GM21529 (cell line): ENCODE results near the gene GJC1.

ENCODE experiments used
- ATAC-seq: cut with Tn5 transposase; IDR thresholded peaks from one replicate; pipeline ENCODE4 v1.9.1; 2021; ENCODE audit not compliant: unreplicated experiment

Gene GJC1

DNA sequence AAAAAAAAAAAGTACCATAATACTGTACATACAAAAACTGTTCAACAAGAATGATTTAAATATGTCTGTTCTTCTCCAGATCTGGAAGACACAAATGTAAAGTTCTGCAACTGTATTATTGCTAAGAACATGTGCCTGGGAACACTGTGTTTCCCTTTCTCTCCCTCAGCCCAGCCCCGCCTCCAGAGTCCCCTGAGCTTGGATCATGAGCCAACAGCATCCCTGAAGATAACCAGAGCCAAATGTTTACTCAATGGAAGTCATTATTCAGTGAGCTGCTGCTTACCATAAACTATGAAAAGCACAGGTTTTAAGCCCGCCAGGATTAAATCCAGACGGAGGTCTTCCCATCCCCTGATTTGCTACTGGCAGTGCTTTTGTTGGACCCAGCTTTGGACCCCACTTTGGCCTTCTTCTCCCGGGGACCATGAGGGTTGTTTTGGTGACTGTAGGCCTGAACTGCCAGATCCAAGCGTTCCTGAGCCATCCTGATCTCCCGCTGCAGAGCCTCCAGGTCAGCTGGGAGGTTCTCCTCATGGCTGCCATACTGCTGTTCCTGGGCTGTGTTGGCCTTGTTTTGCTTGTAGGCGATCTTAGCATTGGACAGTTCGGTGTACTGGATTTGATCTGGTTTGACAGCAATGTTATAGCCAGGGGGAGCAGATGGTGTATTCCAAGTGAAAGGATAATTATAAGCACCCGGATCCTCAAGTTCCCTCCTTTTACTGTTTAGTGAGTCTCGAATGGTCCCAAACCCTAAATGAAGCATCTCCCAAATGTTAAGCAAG, 25.6 kb downstream of the GJC1 start:
- no peak for ATAC-seq

DNA sequence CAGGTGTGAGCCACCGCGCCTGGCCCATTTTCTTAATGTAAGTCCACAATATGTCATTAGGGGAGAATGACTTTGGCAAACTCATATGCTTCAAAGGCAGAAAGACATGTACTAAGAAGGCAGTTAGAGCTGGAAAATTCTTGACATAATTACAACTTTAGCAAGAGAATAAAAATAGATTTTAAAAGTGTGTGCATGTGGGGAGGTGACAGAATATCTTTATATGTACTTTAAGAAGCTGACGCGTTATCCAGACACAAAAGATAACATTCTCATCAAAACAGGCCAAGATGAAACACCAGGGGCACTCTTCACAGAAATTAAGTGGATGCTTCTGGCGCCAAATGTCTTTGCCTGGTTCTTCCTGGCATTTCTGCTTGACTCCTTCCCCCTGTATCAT, 28.2 kb downstream of the GJC1 start:
- no peak for ATAC-seq

DNA sequence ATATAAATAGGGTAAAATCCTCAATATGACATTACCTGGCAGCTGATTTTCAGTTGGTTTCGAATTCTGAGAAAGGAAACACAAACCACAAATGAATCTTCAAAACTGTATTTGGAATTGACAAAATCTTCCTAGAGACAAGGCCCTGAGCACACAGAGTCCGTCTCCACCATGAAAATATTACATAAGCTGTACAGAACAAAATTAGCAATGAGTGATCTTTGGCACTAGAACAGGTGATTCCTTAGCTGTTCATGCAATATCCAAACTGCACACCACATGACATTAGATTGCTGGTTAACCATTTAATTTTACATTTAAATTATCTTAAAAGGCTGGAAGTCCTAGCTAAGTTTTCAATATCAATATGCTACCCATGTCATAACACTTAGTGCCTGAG, 31.7 kb downstream of the GJC1 start:
- ATAC-seq: no peak

DNA sequence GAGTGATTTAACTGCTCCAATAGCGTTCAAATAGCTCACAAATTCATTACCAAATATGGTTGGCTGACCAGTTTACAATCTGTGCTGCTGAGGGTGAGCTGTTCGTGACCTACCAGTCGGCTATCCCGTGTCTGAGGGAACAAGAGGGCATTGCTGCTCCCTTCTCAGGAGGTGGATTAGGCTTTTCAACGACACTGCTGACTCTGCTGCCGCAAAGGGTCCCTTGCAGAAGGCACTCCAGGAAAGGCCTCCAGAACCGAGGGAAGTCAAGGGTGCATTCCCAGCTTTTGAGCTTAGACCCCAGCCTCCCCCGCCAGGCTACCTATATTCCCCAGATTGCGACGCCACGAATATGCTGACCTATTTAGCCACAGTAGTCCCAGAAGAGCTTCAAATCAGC, 32.3 kb downstream of the GJC1 start:
- ATAC-seq: no peak

DNA sequence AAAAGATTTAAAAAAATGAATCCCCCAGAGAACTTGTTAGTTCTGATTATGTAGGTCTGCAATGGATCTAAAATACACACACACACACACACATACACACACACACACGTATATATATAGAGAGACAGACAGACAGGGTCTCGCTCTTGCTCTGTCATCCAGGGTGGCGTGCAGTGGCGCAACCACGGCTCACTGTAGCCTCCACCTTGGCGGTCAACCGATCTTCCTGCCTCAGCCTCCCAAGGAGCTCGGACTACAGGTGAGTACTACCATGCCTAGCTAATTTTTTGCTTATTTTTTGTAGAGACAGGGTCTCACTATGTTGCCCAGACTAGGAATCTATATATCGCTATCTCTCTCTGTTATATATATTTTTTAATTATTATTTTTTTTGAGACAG, 33.4 kb downstream of the GJC1 start:
- ATAC-seq: no peak

DNA sequence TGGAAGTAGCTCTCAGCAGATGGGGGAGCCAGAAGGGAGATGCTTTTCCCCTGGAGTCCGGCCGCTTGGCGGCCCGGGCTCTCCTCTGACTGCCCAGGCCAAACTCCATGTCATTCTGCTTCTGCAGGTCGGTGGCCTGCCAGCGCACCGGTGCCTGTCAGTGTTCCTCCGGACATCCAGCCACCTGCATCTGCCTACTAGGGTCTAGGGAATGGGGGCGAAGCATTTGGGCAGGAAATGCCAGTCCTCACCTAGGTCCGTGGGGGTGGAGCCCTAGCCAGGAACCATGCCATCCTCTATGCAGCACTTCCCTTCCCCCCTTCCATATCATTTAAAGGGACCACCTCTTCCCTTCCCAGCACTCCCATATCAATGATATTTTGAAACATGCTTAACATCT, 34.2 kb downstream of the GJC1 start:
- no peak for ATAC-seq

DNA sequence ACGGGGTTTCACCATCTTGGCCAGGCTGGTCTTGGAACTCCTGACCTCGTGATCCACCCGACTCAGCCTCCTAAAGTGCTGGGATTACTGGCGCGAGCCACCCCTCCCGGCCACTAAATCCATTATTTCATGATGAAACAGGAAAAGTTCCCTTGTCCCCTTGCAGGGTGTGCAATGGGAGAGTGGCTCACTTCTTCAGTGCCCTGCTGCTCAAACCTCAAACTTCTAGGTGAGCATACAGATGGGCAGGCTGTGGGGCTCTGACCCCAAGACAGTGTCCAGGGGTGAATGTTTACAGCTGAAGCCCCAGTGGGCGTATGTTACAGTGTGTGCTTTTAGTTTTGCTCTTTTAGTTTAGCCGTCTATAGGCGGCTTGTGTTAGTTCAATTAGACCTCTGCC, 34.7 kb downstream of the GJC1 start:
- ATAC-seq: no peak

DNA sequence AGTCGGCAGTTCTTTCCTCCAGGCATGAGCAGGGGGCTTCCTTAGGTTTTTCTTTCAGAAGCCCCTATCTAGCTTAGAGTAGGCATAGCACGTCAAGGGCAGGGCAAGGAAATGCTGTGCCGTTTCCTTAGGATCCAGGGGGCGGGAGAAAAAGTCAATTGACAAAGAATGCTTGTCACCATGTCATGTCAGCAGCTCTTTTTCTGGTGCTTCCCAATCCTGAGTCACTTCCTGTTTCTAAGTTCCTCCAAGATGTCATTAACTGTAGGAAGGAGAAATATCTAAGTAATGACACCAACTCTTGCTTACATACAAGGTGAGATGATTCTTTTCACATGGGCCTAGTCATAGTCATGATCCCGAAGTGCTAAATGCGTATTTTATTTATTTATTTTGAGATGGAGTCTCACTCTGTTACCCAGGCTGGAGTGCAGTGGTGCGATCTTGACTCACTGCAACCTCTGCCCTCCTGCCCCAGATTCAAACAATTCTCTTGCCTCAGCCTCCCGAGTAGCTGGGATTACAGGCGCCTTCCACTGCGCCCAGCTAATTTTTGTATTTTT, 35.2 kb downstream of the GJC1 start:
- ATAC-seq: no peak

DNA sequence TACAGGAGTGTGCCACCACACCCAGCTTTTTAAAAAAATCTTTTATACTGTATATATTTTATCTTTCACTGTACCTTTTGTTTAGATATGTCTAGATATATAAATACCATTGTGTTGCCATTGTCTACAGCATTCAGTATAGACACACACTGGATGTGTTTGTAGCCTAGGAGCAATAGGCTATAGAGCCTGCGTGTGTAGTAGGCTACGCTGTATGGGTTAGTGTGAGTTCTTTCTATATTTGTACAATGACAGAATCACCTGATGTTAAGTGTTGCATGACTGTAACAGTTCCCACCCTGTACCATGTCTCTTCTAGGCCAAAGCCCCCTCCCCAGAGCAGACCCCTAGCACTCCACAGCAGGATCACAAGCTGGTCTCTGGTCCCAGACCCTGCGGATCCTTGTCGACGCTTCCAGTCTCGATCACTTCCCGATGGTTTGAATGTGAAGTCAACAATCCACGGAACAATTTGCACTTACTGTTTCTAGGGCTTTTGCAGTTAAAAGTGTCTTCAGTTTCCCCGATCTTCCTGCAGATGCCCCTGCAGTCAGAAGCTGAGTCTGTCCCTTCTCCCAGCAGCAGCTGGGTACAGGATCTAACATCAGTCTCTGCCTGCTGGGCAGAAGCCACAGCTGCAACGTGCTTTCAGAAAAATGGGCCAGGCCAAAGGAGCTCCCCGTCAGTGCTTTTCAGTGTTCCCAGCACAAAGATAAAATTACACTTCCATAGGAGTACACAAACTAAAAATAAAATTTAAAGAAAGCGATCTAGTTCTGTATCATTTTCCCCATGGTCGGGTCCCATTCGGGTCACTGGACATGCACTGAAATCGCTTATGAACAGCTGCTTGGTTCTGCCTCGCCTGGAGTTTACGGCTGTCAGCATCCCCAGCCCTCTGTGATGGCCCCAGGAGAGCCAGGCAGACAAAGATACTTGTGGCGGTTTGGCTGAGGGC, 35.9 kb downstream of the GJC1 start:
- ATAC-seq: no peak

DNA sequence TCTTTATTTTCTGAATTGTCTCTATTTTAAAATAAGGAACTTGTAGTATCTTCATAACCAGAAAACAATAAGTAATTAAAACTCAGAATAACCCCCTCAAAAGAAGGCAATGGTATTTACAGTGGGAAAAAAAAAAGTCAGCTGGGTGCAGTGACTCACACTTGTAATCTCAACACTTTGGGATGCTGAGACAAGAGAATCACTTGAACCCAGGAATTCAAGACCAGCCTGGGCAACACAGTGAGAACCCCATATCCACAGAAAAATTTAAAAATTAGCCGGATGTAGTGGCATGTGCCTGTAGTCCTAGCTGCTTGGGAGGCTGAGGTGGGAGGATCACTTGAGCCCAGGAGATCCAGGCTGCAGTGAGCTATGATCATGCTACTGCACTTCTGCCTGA, 37.8 kb downstream of the GJC1 start:
- ATAC-seq: no peak

DNA sequence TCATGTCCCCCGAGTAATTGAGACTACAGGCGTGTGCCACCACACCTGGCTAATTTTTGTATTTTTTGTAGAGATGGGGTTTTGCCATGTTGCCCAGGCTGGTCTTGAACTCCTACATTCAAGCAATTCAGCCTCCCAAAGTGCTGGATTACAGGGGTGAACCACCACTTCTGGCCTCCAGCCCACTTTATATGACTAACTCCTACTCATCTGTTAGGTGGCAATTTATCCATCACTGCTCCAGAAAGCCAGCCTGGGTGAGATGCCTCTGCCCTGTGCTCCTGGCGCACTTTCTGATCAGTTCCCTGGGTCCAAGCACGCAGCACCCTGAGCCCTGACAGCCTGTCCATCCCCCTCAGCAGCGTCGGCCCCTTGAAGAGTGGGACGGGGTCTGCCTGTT, 41.9 kb downstream of the GJC1 start:
- ATAC-seq: no peak

DNA sequence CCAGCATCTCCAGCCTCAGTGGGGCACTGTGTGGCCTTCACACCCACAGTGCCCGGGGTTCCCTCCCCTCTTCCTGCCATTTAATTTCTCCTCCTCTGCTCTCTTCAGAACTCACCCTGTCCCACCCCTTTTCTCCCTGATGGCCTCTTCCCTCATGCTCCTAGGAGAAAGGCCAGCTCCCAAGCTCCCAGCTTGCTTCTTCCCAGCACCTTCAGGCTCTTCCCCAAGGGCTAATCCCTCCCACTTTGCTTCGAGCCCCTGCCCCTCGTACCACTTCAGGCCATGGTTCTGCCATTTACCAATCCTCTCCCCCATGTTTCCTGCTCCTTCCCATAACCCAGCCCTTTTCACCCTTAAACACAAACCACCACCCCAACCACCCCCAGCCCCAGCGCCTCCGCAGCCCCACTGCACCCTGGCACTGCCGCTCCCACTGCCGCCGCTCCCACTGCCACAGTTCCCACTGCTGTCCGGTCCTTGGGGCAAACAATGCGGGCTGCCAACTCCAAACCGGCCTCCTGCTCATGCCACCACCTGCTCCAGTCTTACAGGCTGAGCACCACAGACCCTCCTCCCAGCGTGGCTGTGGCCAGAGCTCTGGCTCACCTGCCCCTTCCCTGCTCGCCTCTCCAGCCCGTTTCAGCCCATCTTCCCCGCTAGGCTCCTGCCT, 42.7 kb downstream of the GJC1 start:
- ATAC-seq: no peak

DNA sequence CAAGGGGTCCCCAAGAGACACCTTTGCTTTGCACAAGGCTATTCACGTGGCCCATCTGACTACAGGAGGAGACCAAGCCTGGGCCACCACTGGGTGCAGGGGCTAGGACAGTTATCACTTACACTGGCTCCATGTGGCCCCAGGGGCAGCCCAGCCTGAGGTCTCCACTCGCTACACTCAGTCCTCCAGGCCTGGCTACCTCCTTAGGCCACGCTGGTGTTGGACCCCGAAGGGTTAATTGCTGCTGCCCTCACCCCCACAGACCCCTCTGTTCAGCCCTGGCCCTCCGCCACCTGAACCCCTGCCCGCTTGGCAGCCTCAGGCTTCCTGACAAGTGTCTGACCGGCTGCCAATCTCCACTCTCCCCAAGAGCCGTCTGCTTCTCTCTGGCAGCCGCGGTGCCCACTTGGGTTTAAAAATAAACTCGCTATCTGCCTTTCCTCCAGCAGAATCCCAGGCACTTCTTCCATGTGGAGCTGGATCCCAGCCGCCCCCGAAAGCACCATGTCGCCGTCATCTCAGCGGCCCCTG, 43.5 kb downstream of the GJC1 start:
- no peak for ATAC-seq

DNA sequence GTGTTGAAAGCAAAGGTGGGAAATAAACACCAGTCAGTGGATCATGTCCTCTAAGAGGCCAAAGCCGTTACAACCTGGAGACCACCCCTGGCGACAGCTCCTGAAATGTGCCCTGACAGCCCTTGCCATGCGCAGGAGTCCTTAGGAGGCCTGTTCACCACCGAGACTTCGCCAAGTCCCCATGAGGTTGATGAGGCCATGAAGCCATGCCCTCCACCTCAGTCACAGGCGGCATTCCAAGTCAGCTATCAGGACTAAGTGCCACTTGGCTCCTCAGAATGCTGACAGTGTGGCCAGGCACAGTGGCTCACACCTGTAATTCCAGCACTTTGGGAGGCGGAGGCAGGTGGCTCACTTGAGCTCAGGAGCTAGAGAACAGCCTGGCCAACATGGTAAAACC, 44.2 kb downstream of the GJC1 start:
- no peak for ATAC-seq

DNA sequence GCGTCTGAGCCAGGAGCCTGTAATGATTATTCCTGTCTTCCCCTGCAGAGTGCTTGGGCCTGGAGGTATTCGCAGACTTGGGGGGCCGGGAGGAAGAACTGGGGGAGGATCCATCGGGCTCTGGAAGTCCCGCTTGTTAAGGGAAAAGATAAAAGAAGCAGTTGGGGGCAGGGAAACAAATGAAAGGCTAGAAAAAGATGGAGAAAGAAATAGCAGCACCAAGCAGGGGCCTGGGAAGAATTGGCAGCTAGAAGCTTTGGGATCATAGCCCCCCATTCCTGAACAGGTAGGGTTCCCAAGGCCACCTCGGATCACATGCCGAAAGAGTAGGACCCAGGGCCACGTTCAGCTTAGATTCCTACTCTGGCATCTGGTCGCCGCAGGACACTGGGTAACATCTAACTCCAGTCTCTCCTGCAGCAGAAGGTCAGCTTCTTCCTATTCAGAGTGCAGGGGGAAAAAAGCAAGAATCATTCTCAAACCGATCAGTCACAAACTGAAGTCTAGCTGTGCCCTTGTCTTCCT, 47.7 kb downstream of the GJC1 start:
- no peak for ATAC-seq

DNA sequence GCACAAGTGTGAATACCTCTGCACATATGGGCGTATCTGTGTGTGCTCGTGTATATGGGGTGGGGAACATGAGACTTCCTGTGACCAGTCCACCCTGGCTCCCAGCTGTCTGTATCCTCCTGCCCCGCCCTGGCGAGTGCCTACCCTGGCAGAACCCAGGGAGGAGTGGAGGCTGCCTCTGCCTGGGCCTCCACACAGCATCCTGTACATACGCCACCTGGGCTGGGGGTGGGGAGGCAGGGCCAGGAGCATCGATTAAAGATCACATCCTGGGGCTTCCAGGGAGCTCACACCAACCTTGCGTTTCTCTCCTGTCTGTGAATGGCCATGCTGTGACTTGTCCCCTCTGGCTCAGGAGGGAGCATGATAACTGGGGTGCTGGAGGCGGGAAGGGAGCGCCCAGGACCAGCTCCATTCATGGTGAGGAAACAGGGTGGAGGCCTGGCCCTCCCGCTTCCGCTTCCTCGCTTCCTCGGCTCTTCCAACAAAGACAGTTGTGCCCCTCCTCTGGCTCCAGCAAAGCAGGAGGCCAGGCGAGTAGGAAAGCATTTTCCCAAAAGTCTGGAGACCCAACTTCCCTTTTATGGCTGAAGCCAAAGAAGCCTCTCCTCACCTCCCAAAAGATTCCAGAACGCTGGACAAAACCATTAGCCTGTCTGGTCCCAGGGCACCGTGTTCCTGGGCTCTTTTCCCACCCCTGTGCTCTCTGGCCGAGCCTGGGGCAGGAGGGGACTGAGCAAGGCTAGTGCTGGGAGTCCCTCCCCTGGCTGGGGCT, 48.3 kb downstream of the GJC1 start:
- no peak for ATAC-seq

DNA sequence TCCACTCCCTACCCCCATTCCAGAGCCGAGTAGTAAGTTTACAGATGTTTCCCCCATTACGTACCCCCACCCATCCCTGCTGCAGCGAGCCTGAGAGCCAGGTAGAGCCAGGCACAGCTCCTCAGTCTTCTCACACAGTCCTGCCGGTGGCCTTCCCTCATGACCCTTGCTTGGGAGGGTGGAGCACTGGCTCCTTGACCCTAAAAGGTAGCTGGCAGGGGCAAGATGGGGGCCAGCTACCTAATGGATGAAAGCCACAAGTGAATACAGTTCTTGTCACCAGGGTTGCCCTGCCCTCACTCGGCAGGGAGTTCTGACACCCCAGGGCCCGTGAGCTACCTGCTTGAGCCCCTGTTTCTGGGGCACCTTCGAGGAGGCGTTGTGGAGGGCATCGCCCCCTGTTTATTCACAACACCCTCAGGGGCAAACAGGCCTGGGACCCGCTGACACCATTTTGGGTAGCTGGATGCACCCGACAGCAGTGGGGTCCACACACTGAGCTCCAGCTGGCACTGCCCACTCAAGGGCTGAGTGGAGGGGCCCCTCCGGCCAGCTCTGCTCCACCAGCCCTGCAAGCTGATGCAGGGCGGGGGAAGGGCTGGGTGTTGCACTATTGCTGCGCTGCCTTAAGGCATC, 49.1 kb downstream of the GJC1 start:
- no peak for ATAC-seq

DNA sequence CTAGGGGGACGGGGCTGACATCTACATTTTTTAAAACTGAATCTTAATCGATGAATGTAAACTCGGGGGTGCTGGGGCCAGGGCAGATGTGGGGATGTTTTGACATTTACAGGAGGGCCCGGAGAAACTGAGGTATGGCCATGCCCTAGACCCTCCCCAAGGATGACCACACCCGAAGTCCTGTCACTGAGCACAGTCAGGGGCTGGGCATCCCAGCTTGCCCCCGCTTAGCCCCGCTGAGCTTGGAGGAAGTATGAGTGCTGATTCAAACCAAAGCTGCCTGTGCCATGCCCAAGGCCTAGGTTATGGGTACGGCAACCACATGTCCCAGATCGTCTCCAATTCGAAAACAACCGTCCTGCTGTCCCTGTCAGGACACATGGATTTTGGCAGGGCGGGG, 49.9 kb downstream of the GJC1 start:
- ATAC-seq: no peak

DNA sequence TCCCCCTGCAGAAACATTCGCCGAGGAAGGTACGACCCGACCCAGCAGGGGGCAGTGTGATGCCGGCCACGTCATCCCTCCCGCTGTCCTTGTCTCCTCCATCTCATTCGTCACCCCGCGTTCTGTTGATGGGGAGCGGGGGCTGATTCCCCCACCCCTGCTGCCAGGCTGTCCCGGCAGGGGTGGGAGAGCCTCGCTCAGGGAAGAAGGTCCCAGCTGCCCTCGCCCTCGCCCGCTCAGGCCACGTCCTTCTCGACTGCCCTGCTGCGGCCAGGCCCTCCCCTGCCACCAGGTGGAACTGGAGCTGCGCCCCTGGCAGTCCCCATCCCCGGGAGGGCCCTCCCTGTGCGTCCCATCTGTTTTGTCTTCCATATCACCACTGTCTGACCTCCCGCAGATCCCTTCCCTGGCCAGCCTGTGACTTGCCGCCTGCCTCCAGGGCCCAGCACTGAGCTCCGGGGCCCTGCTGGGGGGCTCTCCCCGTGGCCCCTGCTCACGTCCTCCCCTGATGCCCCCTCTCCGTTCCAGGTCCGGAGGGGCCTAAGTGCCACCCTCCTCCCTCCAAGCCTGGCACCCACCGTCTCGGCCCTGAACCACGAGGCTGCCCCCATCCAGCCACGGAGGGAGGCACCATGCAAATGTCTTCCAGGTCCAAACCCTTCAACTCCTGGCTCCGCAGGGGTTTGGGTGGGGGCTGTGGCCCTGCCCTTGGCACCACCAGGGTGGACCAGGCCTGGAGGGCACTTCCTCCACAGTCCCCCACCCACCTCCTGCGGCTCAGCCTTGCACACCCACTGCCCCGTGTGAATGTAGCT, 50.7 kb downstream of the GJC1 start:
- no peak for ATAC-seq
